HG02840 (cell line): Measurements from ENCODE around the gene DUOXA1.
"Not testable (repeated sequence)": the region's sequence is repeated elsewhere in the genome, so short reads cannot be mapped to it uniquely, and the experiment has no call there.

Experiments used
- ATAC-seq: cut with Tn5 transposase; IDR thresholded peaks from one replicate; pipeline ENCODE4 v1.9.1; 2021; ENCODE audit warnings: mild to moderate bottlenecking, moderate library complexity, moderate number of reproducible peaks; ENCODE audit not compliant: unreplicated experiment, low FRiP score

The DUOXA1 gene

DNA sequence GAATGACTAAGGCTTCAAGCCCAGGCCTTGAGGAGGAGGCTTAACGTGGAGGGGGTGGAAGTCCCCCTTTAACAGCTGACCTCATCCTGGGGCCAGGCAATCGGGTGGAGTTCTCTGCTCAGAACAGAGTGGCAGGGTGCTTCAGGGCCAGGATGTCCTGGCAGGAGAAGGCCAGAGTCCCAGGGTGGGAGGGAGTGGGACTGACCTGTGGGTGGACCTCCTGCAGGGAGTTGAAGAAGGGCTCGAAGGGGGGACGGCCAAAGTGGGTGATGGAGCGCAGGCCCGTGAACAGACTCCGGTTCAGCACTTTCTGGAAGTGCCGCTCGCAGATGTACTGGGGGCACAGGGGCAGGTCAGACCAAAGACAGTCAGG is 35.3 kb downstream of the DUOXA1 start:
- ATAC-seq = no peak

DNA sequence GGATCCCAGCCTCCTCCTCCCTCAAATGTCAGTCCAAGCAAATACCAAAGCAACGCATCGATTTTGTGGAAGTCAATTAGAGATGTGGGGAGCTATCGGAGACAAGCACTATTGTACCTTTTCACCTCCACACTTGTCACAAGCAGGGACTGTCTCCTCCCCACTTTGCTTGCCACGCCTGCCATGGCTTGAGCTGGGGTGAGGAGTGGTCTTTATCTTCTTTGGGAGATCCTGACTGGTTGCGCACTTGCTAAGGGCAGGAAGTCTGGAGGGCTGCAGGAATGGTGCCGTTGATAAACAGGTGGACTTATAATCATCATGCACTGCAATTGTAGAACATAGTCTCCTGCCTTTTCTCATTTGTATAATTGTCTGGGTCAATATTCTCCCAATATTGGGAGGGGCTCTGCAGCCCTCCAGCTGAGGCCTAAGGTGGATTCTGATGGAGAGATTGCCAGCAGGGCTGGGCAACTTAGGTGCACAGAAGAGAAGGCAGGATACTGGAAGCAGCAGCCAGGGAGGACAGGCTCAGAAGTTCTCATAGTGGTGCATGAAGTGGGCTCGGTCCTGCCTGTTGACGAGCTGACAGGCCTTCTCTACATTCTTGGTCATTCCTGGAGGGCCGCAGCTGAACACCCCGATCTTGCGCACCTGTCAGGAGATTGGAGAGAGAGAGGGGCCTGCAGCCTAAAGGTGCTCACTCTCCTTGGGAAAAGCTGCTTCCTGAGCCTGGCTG is 35.9 kb downstream of the DUOXA1 start:
- no peak for ATAC-seq

DNA sequence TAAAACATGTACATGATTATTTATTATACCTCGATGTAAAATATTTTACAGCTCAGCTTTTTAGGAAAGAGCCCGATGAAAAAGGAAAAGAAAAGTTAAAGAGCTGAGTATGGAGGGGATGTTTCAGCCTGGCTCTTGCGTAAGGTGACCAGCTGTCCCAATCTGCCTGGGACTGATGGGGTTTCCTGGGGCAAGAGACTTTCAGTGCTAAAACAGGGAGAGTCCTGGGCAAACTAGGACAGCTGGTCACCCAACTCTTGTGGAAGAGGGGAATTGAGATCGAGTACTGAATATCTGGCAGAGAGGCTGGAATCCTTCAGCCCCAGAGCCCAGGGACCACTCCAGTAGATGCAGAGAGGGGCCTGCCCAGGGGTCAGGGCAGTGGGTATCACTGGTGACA is 36.7 kb downstream of the DUOXA1 start:
- ATAC-seq = no peak

DNA sequence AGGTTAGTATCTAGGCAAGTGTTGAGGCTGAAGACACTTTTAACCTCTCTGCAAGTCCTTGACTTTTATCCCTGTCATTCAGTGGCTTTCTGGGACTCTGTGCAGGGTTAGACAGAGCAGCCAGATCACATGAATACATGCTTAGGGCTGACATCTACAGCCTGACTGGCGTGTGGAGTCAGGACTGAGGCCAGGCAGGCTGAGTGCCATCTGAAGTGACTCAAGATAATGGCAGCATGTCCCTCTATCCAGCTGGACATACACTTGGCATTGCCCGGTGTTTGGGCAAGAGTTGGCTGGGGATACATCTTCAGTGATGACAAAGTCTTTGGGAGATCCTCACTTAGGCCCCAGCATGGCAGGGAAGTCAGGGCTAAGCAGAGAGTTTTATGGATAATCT is 38.1 kb downstream of the DUOXA1 start:
- ATAC-seq = no peak

- no peak for ATAC-seq
These were observed 38.5 kb downstream of the DUOXA1 start for GRCh38 chr15:45091161-45091560.

DNA sequence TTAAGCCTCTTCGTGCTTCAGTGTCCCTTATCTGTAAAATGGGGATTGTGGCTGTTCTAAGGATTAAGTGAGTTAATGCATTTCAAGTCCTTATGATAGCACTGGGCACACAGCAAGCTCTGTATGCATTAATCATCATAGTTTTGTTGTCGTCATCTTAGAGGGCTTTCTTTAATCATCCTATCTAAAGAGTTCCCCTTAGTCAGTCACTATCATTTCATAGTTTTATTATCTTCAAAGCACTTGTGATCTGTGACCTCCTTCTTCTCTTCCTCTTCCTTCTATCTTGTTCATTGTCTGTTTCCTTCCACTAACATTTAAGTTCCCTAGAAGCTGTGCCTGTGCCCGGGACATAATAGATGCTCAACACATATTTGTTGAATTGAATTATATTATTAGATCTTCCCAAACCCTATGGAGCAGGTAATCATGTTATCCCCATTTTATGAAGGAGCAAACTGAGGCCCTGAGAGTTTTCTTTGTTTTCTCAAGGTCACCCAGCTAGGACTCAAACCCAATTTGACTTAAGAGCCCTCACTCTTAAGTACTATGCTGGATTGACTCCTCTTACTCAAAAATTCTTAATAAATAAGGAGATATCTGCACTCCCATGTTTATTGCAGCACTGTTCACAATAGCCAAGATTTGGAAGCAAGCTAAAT is 39.8 kb downstream of the DUOXA1 start:
- no peak for ATAC-seq

- no peak for ATAC-seq
These were observed 40.6 kb downstream of the DUOXA1 start for GRCh38 chr15:45088801-45089711.

DNA sequence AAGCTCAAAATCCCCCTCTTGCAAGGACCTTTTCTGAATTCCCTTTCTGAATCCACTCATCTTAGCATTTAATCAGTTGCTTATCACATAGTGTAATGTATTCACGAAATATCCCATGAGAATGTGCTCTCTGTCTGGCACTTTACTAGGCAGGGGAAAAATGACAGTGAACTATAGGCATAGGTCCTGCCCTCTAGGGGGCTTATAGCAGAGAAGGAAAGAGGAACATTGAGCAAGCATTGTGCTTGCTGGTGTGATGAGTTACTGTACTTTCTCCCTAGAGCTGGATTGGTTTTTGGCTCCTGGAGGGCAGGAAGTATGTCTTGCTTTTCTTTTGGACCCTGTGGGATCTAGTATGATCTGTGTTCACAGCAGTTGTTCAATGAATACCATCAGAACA is 42.2 kb downstream of the DUOXA1 start:
- no peak for ATAC-seq

- ATAC-seq = no peak
These were observed 45.5 kb downstream of the DUOXA1 start for GRCh38 chr15:45084163-45084562.

GRCh38 chr15:45083223-45083622 is 46.5 kb downstream of the DUOXA1 start:
- no peak for ATAC-seq

- not testable (repeated sequence) for ATAC-seq
These were observed 47.3 kb downstream of the DUOXA1 start for GRCh38 chr15:45082412-45082811.

GRCh38 chr15:45080593-45080992 is 49.1 kb downstream of the DUOXA1 start:
- ATAC-seq = not testable (repeated sequence)

GRCh38 chr15:45079628-45080246 is 49.9 kb downstream of the DUOXA1 start:
- not testable (repeated sequence) for ATAC-seq

DNA sequence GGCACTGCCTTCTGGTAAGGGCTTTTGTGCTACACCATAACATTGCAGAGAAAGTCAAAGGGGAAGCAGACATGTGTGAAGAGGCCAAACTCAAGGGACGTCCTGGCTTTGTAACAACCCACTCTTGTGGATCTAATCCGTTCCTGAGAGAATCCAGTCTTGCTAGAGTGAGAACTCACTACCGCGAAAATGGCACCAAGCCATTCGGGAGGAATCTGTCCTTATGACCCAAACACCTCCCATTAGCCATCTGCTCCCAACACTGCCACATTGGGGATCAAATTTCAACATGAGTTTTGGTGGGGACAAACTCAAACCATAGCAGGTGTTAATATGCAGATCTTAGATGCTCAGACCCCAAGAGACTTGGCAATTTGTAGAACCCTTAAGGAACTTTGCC is 50.5 kb downstream of the DUOXA1 start:
- ATAC-seq = not testable (repeated sequence)

GRCh38 chr15:45077391-45077790 is 52.3 kb downstream of the DUOXA1 start:
- ATAC-seq = not testable (repeated sequence)

DNA sequence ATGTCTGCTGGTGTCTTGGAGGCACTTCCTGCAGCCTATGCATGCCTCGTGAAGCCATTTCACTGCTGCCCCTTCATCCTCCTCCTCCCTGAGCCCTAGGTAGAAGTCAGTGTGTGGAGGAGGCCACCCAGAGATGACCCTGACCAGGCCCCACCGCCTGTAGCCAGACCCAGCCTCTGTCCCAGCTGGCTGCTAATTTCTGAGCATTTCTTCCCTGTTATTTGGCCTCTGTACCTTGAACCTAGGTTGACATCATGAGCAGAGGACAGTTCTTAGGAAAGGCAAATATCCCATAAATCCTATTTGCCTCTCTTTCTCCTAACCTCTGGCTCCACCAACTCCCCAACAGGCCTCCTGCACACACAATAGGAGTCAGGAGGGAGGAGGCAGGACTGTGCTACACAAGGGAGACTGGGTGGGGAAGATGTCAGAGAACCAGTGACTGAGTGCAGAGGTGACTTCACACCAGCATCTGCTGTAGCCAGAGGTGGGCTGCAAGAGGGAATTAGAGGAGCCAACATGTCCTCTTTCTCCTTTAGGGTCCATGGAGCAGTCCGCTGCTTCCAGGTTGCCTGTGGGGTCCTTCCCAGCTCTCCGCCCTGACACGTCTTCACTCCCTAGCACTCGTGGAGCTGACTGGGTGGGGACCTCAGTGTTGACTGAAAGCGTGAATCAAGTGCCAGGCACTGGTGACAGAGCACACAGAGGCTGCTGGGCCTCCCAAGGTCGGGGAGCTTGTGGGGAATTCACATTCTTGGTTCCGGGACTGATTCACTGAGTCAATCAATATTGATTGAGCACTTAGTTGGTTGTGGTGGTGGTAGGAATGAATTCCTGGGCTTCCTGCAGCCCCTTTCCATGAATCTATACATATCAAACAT is 54.0 kb downstream of the DUOXA1 start:
- ATAC-seq = not testable (repeated sequence)

DNA sequence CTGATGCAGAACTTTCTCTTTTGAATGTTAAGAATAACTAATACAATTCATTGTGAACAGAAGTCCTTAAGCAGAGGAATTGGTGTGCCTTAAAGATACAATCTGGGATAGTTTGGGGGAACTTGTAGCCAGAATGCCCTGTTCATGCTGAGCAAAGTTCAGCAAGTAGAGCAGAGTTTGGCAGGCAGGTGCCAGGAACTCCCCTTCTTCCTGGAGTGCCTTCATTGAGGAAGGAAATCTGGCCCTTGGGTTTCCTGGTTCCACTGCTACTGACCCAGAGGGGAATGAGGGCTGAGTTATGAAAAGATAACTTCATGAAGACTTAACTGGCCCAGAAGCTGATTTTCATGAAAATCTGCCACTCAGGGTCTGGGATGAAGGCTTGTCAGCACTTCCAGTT is 56.1 kb downstream of the DUOXA1 start:
- not testable (repeated sequence) for ATAC-seq

DNA sequence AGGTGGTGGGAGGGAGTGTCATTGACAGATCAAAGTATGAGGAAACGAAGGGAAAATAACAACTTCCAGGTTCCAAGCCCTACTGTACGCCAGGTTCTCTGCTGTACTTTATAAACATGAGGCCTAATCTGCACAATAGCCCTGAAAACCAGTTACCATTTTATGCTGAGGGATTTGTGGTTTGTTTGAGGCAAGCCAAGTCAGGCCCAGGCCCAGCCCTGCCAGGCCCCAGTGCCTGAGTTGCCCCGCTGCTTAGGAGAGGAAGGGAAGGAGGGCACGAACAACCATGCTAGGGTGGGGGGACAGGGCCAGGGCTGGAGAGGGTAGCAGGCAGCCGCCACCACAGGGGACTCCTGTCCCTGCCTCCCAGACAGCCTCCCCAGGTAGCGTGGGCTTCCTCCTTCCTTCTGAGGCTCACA is 59.7 kb downstream of the DUOXA1 start:
- not testable (repeated sequence) for ATAC-seq
